ENCODE data around the gene CSAD.
A peak's percentile ranks its signal among the peaks of the same experiment; 100 is the strongest.

CSAD gene

GRCh38 chr12:53160000-53160399 is 20.7 kb downstream of the CSAD start:
- no peaks in the 10 kb centered on the region for H3K79me1 ChIP-seq (ENCODE audit: low read depth, low read length)
- no peak overlapping the region for H2BK120ac ChIP-seq (ENCODE audit: low read depth, low read length)
- H3K4ac ChIP-seq (ENCODE audit: low read length): no peak overlapping the region
- no peak overlapping the region for H3K4me2 ChIP-seq (ENCODE audit: insufficient read depth, low read length, poor library complexity, severe bottlenecking)
- no peak overlapping the region for H3K23ac ChIP-seq (ENCODE audit: low read depth, low read length, poor library complexity)
- no CpG with 5 or more reads among the region's 16 CpGs for WGBS, 2 donors (ENCODE audit: extremely low coverage in 2 of 2, insufficient read length in 2 of 2, insufficient replicate concordance in 1 of 2)
- H3K36me3 ChIP-seq (replicated peaks in 1 of 2; ENCODE audit: control insufficient read depth in 2 of 2, insufficient read depth in 2 of 2, low read length in 2 of 2): no peaks in the 10 kb centered on the region
- H2AK5ac ChIP-seq (ENCODE audit: low read depth, low read length): no peak overlapping the region
- peak overlapping the region; percentile 26 for H2BK12ac ChIP-seq (ENCODE audit: low read length)
- H3K9me3 ChIP-seq (replicated peaks in 1 of 2; ENCODE audit: control insufficient read depth in 2 of 2, insufficient read depth in 1 of 2, low read depth in 1 of 2, low read length in 2 of 2): peaks cover 0 to 3% of the 10 kb centered on the region in 2 donors
- no peak overlapping the region for H4K8ac ChIP-seq (ENCODE audit: low read depth, low read length)
- peak overlapping the region; percentile 78 for H2AFZ ChIP-seq (ENCODE audit: low read length)
- H2BK15ac ChIP-seq (ENCODE audit: low read length): no peak overlapping the region
- H3K27ac ChIP-seq (replicated peaks; ENCODE audit: low read length): no peak overlapping the region
- H4K91ac ChIP-seq (ENCODE audit: low read depth, low read length, poor library complexity): no peak overlapping the region
- H3K18ac ChIP-seq (ENCODE audit: low read length): peak overlapping the region; percentile 22
- H3K4me1 ChIP-seq (ENCODE audit: control insufficient read depth in 2 of 2, insufficient read depth in 1 of 2, low read depth in 1 of 2, low read length in 2 of 2): peaks cover 0 to 2% of the 10 kb centered on the region in 2 donors
- no peak overlapping the region for H2BK5ac ChIP-seq (ENCODE audit: low read length)
- no peaks in the 10 kb centered on the region for H3K27me3 ChIP-seq (ENCODE audit: control insufficient read depth in 3 of 3, insufficient read depth in 3 of 3, low read depth in 1 of 3, low read length in 3 of 3)
- no peak overlapping the region for H3K14ac ChIP-seq (ENCODE audit: low read length)
- DNase-seq (ENCODE audit: low spot score): no peak
- H3K9ac ChIP-seq (ENCODE audit: low read depth, low read length, poor library complexity): no peak overlapping the region
- peak overlapping the region in 1 of 2 donors; percentile 52 for H3K4me3 ChIP-seq (ENCODE audit: low read length in 2 of 2)

GRCh38 chr12:53159195-53159839 is 21.4 kb downstream of the CSAD start:
- Histone ChIP-seq H3K36me3 (replicated peaks in 1 of 2; ENCODE audit: control insufficient read depth in 2 of 2, insufficient read depth in 2 of 2, low read length in 2 of 2) (no peaks in the 10 kb centered on the region), H2BK5ac (ENCODE audit: low read length) (no peak overlapping the region), H3K9ac (ENCODE audit: low read depth, low read length, poor library complexity) (peak overlapping the region; percentile 64), H3K18ac (ENCODE audit: low read length) (no peak overlapping the region), H3K27ac (replicated peaks; ENCODE audit: low read length) (no peak overlapping the region), H2AK5ac (ENCODE audit: low read depth, low read length) (no peak overlapping the region), H3K14ac (ENCODE audit: low read length) (no peak overlapping the region), H3K79me1 (ENCODE audit: low read depth, low read length) (no peaks in the 10 kb centered on the region), H2BK15ac (ENCODE audit: low read length) (no peak overlapping the region), H2BK120ac (ENCODE audit: low read depth, low read length) (no peak overlapping the region), H3K9me3 (replicated peaks in 1 of 2; ENCODE audit: control insufficient read depth in 2 of 2, insufficient read depth in 1 of 2, low read depth in 1 of 2, low read length in 2 of 2) (peaks cover 0 to 3% of the 10 kb centered on the region in 2 donors), H4K91ac (ENCODE audit: low read depth, low read length, poor library complexity) (no peak overlapping the region), H3K27me3 (ENCODE audit: control insufficient read depth in 3 of 3, insufficient read depth in 3 of 3, low read depth in 1 of 3, low read length in 3 of 3) (no peaks in the 10 kb centered on the region), H3K23ac (ENCODE audit: low read depth, low read length, poor library complexity) (no peak overlapping the region), H2BK12ac (ENCODE audit: low read length) (peak overlapping the region; percentile 68), H3K4ac (ENCODE audit: low read length) (no peak overlapping the region), H4K8ac (ENCODE audit: low read depth, low read length) (no peak overlapping the region), H3K4me3 (ENCODE audit: low read length in 2 of 2) (no peak overlapping the region), H3K4me2 (ENCODE audit: insufficient read depth, low read length, poor library complexity, severe bottlenecking) (no peak overlapping the region), H2AFZ (ENCODE audit: low read length) (peak overlapping the region; percentile 78), H3K4me1 (ENCODE audit: control insufficient read depth in 2 of 2, insufficient read depth in 1 of 2, low read depth in 1 of 2, low read length in 2 of 2) (peaks cover 0 to 2% of the 10 kb centered on the region in 2 donors)
- WGBS, 2 donors (ENCODE audit: extremely low coverage in 2 of 2, insufficient read length in 2 of 2, insufficient replicate concordance in 1 of 2): no CpG with 5 or more reads among the region's 14 CpGs
- DNase-seq (ENCODE audit: low spot score): peak; percentile 74

DNA sequence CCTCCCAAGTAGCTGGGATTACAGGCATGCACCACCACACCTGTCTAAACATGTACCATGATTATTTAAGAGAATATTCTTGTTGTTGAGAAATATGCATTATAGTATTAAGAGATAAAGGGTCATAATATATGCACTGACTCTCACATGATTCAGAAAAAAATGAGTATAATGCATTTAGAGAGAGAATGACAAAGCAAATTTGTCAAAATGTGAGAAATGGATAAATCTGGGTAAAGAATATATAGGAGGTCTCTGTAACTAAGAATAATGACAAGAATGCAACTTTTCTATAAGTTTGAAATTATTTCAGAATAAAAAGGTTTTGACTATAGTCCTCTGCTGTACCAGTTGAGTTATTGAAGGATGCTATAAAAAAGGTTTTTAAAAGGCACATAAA is 28.3 kb downstream of the CSAD start:
- no peak overlapping the region for H4K8ac ChIP-seq (ENCODE audit: low read depth, low read length)
- no peak overlapping the region for H3K18ac ChIP-seq (ENCODE audit: low read length)
- DNase-seq (ENCODE audit: low spot score): no peak
- no peak overlapping the region for H2BK15ac ChIP-seq (ENCODE audit: low read length)
- no peak overlapping the region for H3K4me2 ChIP-seq (ENCODE audit: insufficient read depth, low read length, poor library complexity, severe bottlenecking)
- no peak overlapping the region for H3K23ac ChIP-seq (ENCODE audit: low read depth, low read length, poor library complexity)
- no peaks in the 10 kb centered on the region for H3K9me3 ChIP-seq (replicated peaks in 1 of 2; ENCODE audit: control insufficient read depth in 2 of 2, insufficient read depth in 1 of 2, low read depth in 1 of 2, low read length in 2 of 2)
- H2BK12ac ChIP-seq (ENCODE audit: low read length): no peak overlapping the region
- no peak overlapping the region for H3K9ac ChIP-seq (ENCODE audit: low read depth, low read length, poor library complexity)
- H3K4ac ChIP-seq (ENCODE audit: low read length): no peak overlapping the region
- no peak overlapping the region for H3K27ac ChIP-seq (replicated peaks; ENCODE audit: low read length)
- no peak overlapping the region for H2AK5ac ChIP-seq (ENCODE audit: low read depth, low read length)
- no peaks in the 10 kb centered on the region for H3K79me1 ChIP-seq (ENCODE audit: low read depth, low read length)
- no peak overlapping the region for H2BK5ac ChIP-seq (ENCODE audit: low read length)
- no peaks in the 10 kb centered on the region for H3K36me3 ChIP-seq (replicated peaks in 1 of 2; ENCODE audit: control insufficient read depth in 2 of 2, insufficient read depth in 2 of 2, low read length in 2 of 2)
- no peaks in the 10 kb centered on the region for H3K27me3 ChIP-seq (ENCODE audit: control insufficient read depth in 3 of 3, insufficient read depth in 3 of 3, low read depth in 1 of 3, low read length in 3 of 3)
- H2BK120ac ChIP-seq (ENCODE audit: low read depth, low read length): no peak overlapping the region
- H3K14ac ChIP-seq (ENCODE audit: low read length): no peak overlapping the region
- peaks cover 0 to 2% of the 10 kb centered on the region in 2 donors for H3K4me1 ChIP-seq (ENCODE audit: control insufficient read depth in 2 of 2, insufficient read depth in 1 of 2, low read depth in 1 of 2, low read length in 2 of 2)
- H3K4me3 ChIP-seq (ENCODE audit: low read length in 2 of 2): no peak overlapping the region
- no peak overlapping the region for H4K91ac ChIP-seq (ENCODE audit: low read depth, low read length, poor library complexity)
- H2AFZ ChIP-seq (ENCODE audit: low read length): no peak overlapping the region

DNA sequence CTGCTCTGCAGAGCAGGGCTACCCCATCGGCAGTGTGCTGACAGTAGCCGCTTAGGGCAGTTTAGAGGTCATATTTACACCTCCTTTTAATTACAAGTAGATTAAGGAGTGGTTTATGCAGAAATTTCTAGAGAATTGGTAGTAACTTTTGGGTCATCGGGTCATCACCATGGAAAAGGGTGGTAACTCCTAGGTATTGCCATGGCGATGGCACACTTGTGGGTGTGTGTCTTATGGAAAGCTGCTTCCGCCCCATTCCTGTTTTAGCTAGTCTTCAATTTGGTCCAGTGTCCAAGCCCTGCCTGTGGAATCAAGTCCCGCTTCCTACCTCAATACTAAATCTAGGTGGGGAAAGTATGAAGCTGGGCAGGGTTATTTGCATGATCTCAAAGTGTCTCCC is 29.7 kb downstream of the CSAD start:
- Histone ChIP-seq H3K4ac (ENCODE audit: low read length) (no peak overlapping the region), H3K4me2 (ENCODE audit: insufficient read depth, low read length, poor library complexity, severe bottlenecking) (no peak overlapping the region), H2BK12ac (ENCODE audit: low read length) (no peak overlapping the region), H3K79me1 (ENCODE audit: low read depth, low read length) (no peaks in the 10 kb centered on the region), H2AK5ac (ENCODE audit: low read depth, low read length) (no peak overlapping the region), H2BK120ac (ENCODE audit: low read depth, low read length) (no peak overlapping the region), H2AFZ (ENCODE audit: low read length) (peak overlapping the region; percentile 69), H4K91ac (ENCODE audit: low read depth, low read length, poor library complexity) (no peak overlapping the region), H3K27ac (replicated peaks; ENCODE audit: low read length) (no peak overlapping the region), H3K18ac (ENCODE audit: low read length) (no peak overlapping the region), H3K23ac (ENCODE audit: low read depth, low read length, poor library complexity) (no peak overlapping the region), H2BK5ac (ENCODE audit: low read length) (no peak overlapping the region), H2BK15ac (ENCODE audit: low read length) (no peak overlapping the region), H3K9me3 (replicated peaks in 1 of 2; ENCODE audit: control insufficient read depth in 2 of 2, insufficient read depth in 1 of 2, low read depth in 1 of 2, low read length in 2 of 2) (no peaks in the 10 kb centered on the region), H3K27me3 (ENCODE audit: control insufficient read depth in 3 of 3, insufficient read depth in 3 of 3, low read depth in 1 of 3, low read length in 3 of 3) (no peaks in the 10 kb centered on the region), H3K36me3 (replicated peaks in 1 of 2; ENCODE audit: control insufficient read depth in 2 of 2, insufficient read depth in 2 of 2, low read length in 2 of 2) (no peaks in the 10 kb centered on the region), H4K8ac (ENCODE audit: low read depth, low read length) (no peak overlapping the region), H3K4me1 (ENCODE audit: control insufficient read depth in 2 of 2, insufficient read depth in 1 of 2, low read depth in 1 of 2, low read length in 2 of 2) (peaks cover 0 to 2% of the 10 kb centered on the region in 2 donors), H3K4me3 (ENCODE audit: low read length in 2 of 2) (no peak overlapping the region), H3K9ac (ENCODE audit: low read depth, low read length, poor library complexity) (no peak overlapping the region), H3K14ac (ENCODE audit: low read length) (no peak overlapping the region)
- WGBS, 2 donors (ENCODE audit: extremely low coverage in 2 of 2, insufficient read length in 2 of 2, insufficient replicate concordance in 1 of 2): no CpG with 5 or more reads among the region's 6 CpGs
- no peak for DNase-seq (ENCODE audit: low spot score)
